Activated naive CD4-positive, alpha-beta T cell treated with anti-CD3 and anti-CD28 coated beads, Interleukin-2, amount 50 U/mL, for 72 hours (primary cell): ENCODE results near the gene RAC3. TPM values are rescaled to one million over a fixed set of nuclear protein-coding genes. Genes with fewer than 3 reads are reported as not detected.
A peak's percentile ranks its signal among the peaks of the same experiment; 100 is the strongest.
"Not testable (repeated sequence)": the region's sequence is repeated elsewhere in the genome, so short reads cannot be mapped to it uniquely, and the experiment has no call there.

Source experiments
- ATAC-seq, 2 donors: fragments of 150-1000 bp; cut with Tn5 transposase; 2 replicates each; pipeline ENCODE4 v1.10.0; 2021; ENCODE audit warnings: mild to moderate bottlenecking in 2 of 2, moderate library complexity in 2 of 2
- DNase-seq, 2 donors: peaks; one replicate each; pipeline ENCODE4 v3.0.0; 2021 to 2022; ENCODE audit warnings: low spot score in 2 of 2
- H3K27ac Mint-ChIP-seq, 2 donors: one replicate each; pipeline ENCODE4 v1.8.0; 2022; ENCODE audit warnings: mild to moderate bottlenecking in 2 of 2, mixed read lengths in 2 of 2
- H3K36me3 Mint-ChIP-seq, 2 donors: one replicate each; pipeline ENCODE4 v1.8.0; 2022; ENCODE audit warnings: mixed read lengths in 2 of 2
- H3K9me3 Mint-ChIP-seq, 2 donors: one replicate each; pipeline ENCODE4 v1.8.0; 2022; ENCODE audit warnings: mixed read lengths in 2 of 2
- total RNA-seq, 2 donors: library from RNA; stranded (reverse); gene quantifications; one replicate each; pipeline ENCODE4 v1.2.3, GENCODE V29; 2022

The RAC3 gene
- total RNA-seq, 2 donors from 2014 or later, result 5.7 to 13.5 TPM

DNA sequence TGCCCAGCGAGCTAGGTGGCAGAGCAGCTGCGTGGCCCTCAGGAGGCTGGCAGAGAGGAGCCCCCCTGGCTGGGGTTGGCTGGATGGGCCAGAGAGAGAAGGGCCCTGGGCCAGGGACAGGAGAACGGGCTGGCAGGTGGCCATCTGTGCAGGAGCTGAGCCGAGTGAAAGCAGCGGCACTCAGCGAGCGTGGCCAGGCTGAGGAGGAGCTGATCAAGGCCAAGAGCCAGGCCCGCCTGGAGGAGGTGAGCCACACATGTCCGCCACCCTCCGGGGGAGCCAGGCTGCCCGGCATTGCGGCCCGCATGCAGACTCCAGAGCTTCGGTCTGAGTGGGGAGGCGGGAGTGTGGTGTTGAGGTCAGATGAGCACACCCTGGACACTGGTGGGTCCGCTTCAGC is 2.1 kb upstream of the RAC3 start:
- ATAC-seq (no peak), DNase-seq (no peak)
- Mint-ChIP-seq H3K36me3 (no peaks in the 10 kb centered on the region), H3K27ac (no peak overlapping the region), H3K9me3 (no peaks in the 10 kb centered on the region)

- peak; percentile 0 to 2 for ATAC-seq
- DNase-seq, result no peak
- Mint-ChIP-seq H3K9me3 (no peaks in the 10 kb centered on the region), H3K36me3 (no peaks in the 10 kb centered on the region), H3K27ac (no peak overlapping the region)
Measured at GRCh38 chr17:82029990-82030469, 1.4 kb upstream of the RAC3 start.

DNA sequence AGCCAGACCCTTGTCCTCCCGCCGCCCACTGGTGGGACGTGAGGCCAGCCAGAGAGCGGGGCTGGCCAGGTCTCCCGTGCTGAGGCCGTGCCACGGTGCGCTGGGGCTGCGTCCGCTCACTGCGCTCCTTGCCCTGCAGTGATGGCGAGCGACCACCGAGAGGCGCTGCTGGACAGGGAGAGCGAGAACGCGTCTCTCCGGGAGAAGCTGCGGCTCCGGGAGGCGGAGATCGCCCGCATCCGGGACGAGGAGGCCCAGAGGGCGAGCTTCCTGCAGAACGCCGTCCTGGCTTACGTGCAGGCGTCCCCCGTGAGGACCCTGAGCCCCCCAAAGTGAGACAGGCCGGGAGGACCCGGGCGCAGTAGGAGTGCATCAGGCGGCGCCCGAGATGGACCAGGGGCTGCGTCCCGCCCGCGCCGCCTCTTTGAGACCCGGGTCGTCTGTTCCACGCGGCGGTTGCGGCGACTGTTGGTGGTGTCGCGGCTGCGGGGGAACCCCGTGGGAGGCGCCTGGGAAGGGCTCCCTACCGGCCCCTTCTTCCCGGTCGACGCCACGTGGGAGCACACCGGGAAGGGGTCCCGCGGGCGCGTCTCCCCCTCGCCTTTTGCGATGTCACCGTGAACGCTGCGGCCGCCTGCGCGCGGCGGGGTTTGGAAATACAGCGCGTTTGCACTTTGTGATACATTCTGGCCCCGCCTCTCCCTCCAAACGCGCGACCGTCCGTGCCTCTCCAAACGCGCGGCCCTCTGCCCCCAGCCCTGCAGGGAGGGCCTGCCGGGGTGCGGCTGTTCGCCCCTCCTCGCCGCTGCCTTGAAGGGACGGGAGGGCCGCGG is 792 bp upstream of the RAC3 start:
- no peaks in the 10 kb centered on the region for H3K36me3 Mint-ChIP-seq
- peak; percentile 86 to 92 for DNase-seq
- no peak overlapping the region for H3K27ac Mint-ChIP-seq
- peak; percentile 71 to 85 for ATAC-seq
- H3K9me3 Mint-ChIP-seq, result no peaks in the 10 kb centered on the region

DNA sequence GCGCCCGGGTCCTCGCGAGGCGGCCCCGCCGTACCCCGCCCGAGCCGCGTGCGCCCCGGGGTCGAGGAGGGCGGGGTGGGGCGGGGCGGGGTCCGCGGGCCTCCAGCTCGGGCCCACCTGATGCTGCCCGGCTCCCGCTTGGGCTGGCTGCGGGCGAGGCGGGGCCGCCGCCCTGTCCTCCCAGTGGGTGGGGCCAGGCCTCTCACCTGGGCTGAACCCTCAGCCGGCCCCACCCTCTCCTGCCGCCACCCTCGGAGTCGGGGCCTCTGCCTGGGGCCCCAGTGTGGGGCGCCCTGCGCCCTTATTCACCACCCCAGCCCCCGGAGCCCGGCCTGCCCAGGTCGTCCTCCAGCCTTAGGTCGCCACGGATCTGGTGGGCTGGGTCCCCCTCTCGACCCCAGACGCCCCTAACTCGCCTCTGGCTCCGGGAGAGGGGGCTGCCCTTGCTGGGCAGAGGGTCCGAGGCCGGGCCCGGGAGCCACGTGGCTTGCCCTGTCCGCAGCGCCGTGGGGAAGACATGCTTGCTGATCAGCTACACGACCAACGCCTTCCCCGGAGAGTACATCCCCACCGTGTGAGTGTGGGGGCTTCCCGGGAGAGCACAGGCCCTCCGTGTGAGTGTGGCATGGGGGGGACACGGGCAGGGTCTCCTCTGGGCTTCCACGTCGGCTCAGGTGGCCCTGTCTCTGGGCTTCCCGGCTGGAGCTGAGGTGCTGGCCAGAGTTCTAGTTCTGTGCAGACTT is 578 bp downstream of the RAC3 start:
- Mint-ChIP-seq H3K27ac (no peak overlapping the region), H3K36me3 (no peaks in the 10 kb centered on the region), H3K9me3 (no peaks in the 10 kb centered on the region)
- ATAC-seq (peak; percentile 11 to 72), DNase-seq (peak in 1 of 2 donors; percentile 69)

DNA sequence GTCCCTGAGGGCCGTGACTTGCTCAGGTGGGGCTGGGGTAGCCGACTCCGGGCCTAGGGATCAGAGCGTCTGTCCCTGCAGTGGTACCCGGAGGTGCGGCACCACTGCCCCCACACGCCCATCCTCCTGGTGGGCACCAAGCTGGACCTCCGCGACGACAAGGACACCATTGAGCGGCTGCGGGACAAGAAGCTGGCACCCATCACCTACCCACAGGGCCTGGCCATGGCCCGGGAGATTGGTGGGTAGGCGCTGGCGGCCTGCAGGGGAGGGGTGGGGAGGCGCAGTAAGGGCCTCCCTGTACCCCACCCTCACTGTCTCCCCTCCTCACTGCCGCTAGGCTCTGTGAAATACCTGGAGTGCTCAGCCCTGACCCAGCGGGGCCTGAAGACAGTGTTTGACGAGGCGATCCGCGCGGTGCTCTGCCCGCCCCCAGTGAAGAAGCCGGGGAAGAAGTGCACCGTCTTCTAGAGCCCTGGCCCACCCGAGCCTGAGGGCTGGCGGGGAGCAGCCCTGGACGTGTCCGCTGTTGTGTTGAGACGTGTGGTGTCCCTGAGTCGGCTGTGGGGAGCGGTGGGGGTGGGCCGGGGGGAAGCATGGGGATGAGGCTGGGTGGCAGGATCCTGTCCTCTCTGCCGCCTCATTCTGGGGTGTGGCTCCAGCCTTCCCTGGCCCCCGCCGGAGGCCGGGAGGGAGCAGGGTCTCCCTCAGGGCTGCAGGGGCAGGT is 2.0 kb downstream of the RAC3 start:
- no peak for DNase-seq
- Mint-ChIP-seq H3K9me3 (no peaks in the 10 kb centered on the region), H3K27ac (no peak overlapping the region), H3K36me3 (no peaks in the 10 kb centered on the region)
- ATAC-seq, result no peak

- H3K27ac Mint-ChIP-seq, result no peak overlapping the region
Measured at GRCh38 chr17:82034371-82035011, 3.0 kb downstream of the RAC3 start.

DNA sequence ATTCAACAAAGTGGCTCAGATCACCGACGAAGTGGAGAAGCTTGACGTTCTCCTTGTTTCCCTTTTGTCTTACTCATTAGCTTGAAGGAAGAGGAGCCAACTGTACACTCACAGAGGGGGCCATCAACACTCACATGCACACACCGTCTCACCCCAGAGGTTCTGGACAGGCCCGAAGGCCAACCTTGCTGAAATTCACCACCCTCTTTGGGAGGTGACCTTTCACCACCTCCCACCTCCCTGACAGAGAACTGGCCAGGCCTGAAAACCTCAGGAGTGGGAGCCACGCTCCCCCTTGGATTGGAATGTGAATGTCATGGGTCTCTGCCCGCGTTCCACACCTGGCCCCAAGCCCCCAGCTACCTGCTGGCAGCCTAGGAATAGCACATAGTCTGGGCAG is 4.0 kb downstream of the RAC3 start:
- no peak for DNase-seq
- no peak for ATAC-seq
- no peaks in the 10 kb centered on the region for H3K36me3 Mint-ChIP-seq
- no peak overlapping the region for H3K27ac Mint-ChIP-seq
- H3K9me3 Mint-ChIP-seq, result no peaks in the 10 kb centered on the region

More at GRCh38 chr17:82034371-82035011, 3.0 kb downstream of the RAC3 start:
- no peaks in the 10 kb centered on the region for H3K36me3 Mint-ChIP-seq
- ATAC-seq (no peak), DNase-seq (no peak)
- no peaks in the 10 kb centered on the region for H3K9me3 Mint-ChIP-seq

GRCh38 chr17:82035956-82036633 is 4.6 kb downstream of the RAC3 start:
- Mint-ChIP-seq H3K9me3 (no peaks in the 10 kb centered on the region), H3K36me3 (no peaks in the 10 kb centered on the region), H3K27ac (no peak overlapping the region)
- ATAC-seq, result no peak
- no peak for DNase-seq

GRCh38 chr17:82036634-82037091 is 5.2 kb downstream of the RAC3 start:
- DNase-seq (no peak), ATAC-seq (no peak)
- peak overlapping the region in 1 of 2 donors; percentile 50 for H3K27ac Mint-ChIP-seq
- no peaks in the 10 kb centered on the region for H3K9me3 Mint-ChIP-seq
- H3K36me3 Mint-ChIP-seq, result no peaks in the 10 kb centered on the region

DNA sequence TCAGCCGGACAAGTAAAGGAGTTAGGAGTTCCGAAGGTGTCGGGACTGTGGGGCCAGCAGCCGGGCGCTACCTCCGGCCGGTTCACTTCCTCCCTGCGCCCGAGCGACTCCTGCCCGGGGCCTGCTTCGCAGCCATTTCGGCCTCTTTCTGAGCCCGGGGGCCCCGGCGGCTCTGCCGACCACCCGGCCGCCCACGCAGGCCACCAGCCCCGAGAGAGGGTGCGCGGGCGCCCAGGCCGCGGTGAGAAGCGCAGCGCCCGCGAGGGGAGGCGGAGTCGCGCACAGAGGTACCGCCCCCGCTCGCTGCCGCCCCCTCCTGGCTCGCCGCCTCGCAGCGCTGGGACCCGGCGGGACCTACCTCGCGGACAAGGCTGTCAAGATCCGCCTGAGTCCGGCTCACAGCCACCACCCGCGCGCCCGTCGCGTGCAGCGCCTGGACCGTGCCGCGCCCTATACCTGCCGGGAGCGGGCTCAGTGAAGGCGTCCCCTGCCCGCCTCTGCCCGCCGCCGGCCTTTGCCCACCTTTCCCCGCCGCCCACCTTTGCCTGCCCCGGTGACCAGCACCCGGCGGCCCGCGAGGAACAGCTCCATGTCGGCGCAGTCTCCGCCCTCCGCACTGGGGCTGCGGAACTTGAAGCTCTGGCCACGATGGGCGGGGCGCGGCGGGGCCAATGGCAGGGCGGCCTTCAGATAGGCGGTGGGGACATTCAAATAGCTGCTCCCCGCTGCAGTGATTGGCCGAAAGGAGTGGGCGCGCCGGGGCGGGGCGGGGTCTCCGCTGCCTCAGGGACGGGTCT is 5.8 kb downstream of the RAC3 start, which contains the start of gene DCXR:
DCXR (minus strand) TSS at position 606 of the 797 bp plus-strand sequence; CDS start at position 591, 15 bp downstream.
- DNase-seq (peak; percentile 97 to 98), ATAC-seq (peak; percentile 96)
- Mint-ChIP-seq H3K36me3 (no peaks in the 10 kb centered on the region), H3K9me3 (no peaks in the 10 kb centered on the region), H3K27ac (peak within 1 kb of the TSS; percentile 63 to 71)

DNA sequence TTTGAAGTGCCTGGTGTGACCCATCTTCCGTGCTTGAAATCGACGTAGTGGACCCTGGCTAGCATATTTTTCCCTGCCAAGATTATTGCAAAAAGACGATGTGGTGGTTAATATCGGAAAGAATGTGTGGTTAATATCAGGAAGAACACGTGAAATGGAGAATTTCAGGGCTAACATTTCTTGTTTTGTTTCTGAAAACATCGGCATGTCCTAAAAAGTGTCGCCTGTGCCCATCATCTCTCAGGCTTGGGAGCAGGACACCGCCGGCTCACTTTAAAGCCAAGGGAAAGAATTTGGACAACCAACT is 6.4 kb downstream of the RAC3 start:
- Mint-ChIP-seq H3K36me3 (no peaks in the 10 kb centered on the region), H3K9me3 (no peaks in the 10 kb centered on the region), H3K27ac (peak overlapping the region in 1 of 2 donors; percentile 71)
- ATAC-seq (no peak), DNase-seq (no peak)

DNA sequence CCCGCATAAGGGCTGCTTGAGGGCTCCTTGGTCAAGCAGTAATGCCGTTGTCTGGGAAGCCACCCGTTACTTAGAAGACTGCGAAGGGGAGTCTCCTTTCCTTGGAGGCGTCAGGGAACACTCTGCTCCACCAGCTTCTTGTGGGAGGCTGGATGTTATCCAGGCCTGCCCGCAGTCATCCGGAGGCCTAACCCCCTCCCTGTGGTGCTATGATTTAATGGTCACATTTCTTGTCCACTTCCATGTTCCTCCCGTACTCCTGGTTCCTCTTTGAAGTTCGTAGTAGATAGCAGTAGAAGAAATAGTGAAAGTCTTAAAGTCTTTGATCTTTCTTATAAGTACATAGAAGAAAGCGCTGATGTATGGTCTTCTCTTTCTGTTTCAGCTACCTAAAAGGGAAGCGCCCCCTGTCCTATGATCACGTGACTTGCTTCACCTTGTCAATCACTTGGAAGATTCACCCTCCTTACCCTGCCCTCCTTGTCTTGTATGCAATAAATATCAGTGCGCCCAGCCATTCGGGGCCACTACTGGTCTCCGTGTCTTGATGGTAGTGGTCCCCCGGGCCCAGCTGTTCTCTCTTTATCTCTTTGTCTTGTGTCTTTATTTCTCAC is 7.4 kb downstream of the RAC3 start:
- not testable (repeated sequence) for H3K27ac Mint-ChIP-seq, ATAC-seq, H3K36me3 Mint-ChIP-seq, DNase-seq, H3K9me3 Mint-ChIP-seq

DNA sequence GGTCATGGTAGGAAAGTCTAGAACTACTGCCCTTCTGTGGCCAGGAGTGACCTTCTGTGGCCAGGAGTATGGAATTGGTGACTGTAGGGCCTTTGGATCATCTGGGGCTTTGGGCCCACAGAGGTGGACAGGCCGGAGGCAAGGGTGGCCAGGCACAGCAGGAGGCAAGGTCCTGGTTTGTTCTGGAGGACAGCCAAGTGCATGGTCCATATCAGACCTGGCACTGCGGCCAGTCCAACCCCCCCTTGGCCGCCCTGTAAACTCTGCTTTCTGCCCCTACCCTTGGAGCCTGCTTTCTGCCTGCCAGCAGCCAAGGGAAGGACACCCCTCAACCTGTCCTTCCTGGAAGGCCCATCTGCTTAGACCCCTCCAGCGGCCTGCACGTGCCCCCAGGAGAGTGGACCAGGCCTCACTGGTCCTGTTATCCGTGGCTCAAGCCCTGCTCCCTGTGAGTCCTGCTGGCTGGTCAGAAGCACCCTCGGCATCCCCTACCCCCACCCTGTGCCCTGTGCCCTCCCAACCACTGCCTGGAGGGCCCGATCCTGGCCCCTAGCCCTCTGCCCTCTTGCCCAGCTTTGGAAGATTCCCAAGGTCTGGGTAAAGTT is 8.3 kb downstream of the RAC3 start:
- ATAC-seq, result no peak
- Mint-ChIP-seq H3K9me3 (no peaks in the 10 kb centered on the region), H3K36me3 (no peaks in the 10 kb centered on the region), H3K27ac (no peak overlapping the region)
- DNase-seq, result no peak

GRCh38 chr17:82041144-82041814 is 9.8 kb downstream of the RAC3 start:
- no peaks in the 10 kb centered on the region for H3K9me3 Mint-ChIP-seq
- no peak for DNase-seq
- no peaks in the 10 kb centered on the region for H3K36me3 Mint-ChIP-seq
- ATAC-seq, result no peak
- H3K27ac Mint-ChIP-seq, result no peak overlapping the region
